HG03103 (cell line): ENCODE results near the gene LASP1.

Experiments used
- ATAC-seq: cut with Tn5 transposase; IDR thresholded peaks from one replicate; pipeline ENCODE4 v1.9.1; 2021; ENCODE audit warnings: low read depth; ENCODE audit not compliant: unreplicated experiment

Gene LASP1

DNA sequence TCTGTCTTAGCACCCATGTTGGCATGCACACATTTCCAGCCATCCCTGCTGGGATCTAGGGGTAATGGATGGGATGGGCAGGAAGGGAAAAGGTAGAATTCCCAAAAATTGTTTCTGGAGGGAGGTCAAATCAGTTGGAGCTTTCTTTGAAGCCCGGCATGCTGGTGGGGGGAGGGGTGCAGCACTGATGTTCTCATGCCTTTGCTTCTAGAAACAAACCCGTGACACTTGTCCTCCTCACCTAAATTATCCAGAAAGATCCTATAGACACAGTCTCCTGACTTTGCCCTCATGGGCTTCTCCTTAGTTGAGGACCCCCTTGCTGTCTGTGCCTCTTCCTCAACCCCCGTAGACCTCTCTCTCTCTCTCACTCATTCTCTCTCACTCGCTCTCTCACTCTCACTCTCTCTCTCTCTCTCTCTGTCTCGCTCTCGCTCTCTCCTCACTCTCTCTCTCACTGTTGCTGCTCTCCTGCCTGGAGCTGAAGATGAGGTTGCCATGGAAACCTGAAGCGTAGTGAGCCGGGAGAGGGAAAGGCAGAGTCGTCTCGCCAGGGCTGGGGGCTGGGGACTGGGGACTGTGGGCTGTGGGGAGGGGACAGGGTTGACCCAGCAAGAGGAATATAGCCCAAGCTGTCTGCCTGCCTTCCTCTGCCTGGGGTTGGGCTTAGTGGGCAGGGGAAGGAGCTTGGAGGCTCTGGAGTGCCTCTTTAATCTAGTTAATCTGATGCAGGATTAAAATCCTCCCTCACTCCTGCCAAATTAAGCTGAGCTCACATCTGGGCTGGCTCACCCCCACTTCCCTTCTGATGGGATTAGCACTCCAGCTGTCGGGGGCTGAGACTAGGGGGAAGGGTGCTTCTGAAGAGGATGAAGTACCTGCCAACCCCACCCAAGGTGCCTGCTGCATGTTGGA lies 16.1 kb downstream of the LASP1 start:
- ATAC-seq: no peak

DNA sequence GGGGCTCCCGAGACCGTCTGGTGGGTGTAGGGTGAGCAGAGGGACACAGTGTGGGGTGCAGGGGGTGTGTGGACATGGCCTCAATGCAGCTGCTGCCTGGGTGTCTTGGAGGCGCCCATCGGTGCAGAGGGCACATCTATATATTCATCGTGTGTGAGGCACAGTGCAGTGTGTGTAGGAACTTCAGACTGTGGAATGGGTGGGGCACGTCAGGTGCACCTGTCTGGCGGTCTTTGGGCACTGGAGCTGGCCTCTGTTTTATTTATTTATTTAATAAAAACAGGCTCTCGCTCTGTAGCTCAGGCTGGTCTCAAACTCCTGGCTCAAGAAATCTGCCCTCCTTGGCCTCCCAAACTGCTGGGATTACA lies 16.8 kb downstream of the LASP1 start:
- no peak for ATAC-seq

DNA sequence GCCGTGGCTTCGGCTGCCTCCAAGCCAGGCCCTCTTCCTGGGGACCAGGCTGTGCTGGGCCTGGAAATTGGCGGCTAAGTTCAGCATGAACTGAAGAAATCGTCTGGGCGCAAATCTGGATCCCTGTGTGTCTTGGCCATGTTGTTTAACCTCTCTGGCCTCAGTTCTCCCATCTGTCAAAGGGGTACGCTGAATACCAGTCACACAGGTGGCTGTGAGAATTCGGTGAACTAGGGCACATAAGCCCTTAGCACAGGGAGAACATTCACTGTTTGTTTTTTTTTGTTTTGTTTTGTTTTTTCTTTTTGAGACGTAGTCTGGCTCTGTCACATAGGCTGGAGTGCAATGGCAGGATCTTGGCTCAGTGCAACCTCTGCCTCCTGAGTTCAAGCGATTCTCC lies 19.0 kb downstream of the LASP1 start:
- no peak for ATAC-seq

DNA sequence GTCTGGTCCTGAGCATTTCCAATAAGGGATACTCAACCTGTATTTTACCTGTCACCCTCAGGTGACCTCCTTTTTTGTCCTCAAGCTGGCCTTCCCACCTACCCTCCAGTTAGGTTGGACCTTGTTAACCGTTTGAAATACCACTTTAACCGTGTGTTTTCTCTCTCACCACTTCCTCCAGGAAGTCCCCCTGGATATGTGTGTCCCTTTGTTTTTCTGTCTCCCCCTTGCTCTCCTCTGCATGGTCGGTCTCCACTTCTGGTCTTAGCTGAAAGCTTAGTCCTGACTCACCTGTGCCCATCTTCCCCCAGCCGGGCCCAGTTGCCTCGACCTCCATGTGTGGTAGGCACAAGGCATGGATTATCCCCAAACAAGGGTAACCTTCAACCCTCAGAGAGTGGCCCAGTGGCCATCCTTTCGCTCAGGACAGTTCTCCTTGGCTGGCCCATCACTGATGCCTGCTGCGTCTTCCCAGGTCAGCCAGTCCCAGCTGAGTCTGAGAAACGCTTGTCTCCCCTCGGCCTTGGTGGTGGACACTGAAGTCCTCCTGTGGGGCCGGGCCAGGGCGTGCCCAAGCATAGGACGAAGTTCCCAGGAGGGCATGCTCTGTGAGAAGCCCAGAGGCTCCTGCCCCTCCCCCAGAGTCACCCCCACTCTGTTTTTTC lies 20.0 kb downstream of the LASP1 start:
- no peak for ATAC-seq

DNA sequence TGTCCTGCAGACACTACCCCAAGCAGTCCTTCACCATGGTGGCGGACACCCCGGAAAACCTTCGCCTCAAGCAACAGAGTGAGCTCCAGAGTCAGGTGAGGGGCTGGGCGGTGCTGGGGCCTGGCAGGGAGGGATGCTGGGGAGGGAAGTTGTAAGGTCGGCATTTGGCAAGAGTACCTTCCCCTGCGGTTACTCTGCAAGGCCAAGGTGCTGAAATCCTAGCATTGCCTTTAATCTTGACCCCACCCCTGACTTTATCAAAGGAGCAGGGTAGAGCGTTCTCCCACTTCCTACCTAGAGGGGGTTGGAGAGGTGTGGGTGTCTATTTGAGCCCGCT lies 20.5 kb downstream of the LASP1 start:
- no peak for ATAC-seq

DNA sequence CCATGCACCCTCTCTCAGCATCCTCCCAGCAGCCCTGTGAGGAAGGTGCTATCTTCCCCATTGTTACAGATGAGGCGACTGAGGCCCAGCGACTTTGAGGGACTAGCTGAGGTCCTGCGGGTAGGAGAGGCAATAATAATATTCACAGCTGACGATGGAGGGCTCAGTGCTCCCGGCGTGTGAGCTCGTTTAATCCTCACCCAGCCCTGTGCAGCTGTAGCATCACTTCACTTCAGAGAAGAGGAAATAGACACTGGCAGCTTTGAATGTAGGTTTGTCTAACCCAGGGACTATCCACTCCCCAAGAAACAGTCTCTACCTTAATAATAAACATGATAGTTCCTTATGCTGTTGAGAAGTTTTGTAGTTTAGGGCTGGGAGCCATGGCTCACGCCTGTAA lies 21.6 kb downstream of the LASP1 start:
- ATAC-seq: no peak

DNA sequence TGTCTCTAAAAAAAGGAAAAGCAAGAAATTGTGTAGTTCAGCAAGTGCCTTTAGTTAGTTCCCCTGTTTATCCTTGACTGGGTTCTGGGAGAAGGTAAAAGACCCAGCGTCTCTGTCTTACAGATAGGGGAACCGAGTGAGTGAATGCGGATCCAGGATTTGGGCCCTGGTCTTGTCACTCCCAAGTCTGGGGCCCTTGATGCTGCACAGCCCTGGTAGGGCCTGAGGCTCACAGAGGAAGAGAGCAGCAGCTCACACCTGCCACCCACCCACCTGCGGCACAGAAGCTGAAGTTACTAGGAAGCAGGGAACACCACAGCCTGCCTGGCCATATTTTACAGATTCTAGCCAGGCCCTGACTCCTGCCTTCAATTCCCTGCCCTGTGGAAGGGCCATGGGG lies 22.2 kb downstream of the LASP1 start:
- no peak for ATAC-seq

DNA sequence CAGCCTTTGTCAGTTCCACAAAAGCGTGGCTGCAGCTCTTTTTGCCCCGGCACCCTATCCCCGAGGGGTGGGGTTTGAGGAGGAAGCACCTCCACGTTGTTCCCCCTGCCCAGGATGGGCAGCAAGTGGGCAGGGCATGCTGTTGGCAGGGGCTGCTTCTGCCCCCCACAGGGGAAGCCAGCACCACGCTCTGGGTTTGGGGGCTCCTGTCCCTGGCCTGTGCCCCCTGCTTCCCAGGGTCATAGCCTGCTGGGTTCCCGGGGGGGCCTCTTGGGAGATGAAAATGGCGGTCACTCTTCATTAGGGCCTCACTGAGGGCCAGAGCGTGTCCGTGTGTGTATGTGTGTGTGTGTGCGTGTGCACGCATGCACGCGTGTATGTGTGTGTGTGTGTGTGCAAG lies 22.8 kb downstream of the LASP1 start:
- ATAC-seq: no peak

DNA sequence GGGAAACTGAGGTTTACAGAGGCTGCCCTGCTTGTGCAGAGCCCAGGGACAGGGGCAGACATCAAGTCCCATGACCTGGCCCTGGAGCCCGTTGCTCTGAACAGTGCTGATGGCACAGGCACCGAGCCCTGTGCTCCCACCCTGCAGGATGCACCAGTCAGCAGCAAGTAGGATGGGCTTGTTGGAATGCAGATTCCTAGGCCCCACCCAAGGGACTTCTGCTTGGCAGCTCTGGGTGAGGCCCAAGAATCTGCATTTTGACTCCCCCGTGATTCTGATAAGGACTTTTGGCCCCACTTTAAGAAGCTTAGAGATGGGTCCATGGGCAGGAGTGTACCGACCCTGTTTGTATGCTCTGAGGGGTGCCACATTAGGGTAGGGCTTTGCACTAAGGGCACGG lies 23.3 kb downstream of the LASP1 start:
- ATAC-seq: no peak

DNA sequence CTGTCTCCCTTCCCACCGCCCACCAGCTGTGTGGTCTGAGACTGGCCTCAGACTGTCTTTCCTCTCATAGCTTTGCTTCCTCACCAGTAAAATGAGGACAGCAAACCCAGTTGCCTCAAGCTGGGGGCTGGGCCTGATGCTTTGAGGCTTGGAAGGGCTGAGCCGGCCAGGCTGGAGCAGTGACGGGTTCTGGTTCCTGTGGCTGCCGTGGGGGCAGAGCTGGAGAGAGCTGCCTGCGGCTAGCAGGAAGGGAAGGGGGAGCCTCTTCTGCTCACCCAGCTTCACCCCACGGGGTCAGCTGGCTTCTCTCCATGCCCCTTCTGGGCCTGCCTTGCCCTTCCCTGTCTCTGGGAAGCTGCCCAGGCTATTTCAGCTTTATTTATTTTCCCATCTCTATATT lies 23.7 kb downstream of the LASP1 start:
- no peak for ATAC-seq

DNA sequence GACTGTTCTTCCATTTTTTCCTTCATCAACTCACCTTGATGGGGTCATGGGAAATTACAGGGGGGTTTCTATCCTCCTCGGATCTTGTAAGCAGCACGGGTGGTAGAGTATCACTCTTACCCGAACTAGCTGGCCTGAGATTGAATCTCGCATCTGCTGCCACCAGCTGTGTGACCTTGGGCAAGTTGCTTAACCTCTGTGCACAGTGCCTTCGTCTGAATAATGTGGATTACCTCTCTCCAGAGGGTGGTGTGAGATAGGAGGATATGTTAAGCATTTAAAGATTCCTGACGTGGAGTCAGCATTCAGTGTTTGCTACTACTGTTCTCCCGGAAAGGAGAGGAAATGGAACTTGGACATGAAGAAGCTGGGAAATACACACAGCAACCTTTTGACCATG lies 24.4 kb downstream of the LASP1 start:
- no peak for ATAC-seq

DNA sequence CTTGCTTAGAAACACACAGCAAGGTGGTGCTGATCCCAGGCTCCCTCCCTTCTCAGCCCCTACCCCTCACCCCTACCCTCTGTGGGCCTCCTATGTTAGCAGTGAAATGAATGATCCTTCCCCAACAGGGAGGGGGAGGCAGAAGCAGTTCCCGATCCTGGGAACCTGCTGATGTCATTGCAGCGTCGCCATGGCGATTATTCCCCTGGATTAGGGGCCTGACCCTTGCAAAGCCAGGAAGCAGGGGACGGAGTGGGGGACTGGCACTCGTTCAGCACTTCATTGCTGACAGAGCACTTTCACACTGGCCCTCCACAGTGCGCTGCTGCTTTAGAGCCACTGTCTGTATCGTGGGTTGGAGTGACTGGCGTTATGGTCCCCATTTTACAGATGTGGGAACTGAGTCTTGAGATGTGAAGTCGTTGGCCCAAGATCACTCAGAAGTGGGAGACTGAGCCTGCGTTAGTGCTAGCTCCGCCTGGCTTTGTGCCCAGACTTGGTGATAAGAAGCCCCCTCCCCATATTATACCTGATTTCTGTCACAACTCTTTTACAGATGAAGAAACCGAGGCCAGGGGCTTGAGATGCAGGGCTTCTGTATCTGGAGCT lies 26.6 kb downstream of the LASP1 start:
- no peak for ATAC-seq

DNA sequence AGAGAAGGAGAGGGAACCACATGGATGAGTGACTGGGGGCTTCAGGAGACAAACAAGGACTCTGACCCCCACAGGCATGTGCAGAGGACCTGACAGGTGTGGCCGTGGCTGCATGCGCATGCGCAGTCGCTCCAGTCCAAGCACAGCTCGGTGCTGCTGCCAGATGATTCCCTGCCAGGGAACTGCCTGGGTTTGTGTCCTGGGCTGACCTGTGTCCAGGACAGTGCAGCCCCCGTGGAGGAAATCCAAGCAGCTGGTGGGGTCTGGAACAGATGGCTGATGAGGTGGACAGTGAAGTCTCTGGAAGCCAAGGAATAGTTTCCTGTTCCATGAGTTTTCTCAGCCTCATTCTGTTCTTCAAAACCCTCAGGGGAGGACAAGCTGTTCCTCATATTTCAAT lies 27.3 kb downstream of the LASP1 start:
- no peak for ATAC-seq

DNA sequence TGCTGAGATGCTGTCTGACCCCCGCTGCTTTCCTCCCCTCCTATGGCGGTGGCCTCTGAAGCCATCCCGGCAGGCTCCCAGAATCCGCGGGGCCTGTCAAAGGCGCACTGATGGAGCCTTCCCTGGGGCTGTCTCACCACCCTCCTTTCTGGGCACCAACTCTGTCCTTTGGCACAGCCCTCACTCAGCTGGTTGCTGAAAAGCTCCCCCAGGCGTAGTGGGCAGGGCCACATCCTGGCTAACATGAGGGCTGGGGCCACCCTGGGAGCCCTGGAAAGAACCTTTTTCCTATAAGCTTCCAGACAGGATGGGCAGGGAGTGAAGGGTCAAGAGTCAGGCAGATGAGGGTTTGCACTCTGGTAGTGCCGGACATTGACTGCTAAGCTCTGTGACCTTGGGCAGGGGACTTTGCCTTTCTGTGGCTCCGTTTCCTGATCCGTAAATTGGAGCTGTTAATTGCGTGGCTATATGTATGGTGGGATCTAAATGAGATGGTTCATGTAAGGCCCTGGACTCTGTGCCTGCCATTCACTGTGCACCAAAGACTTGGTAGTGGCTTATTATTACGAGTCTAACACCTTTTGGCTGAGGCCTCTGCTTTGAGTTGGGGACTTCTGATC lies 27.9 kb downstream of the LASP1 start:
- no peak for ATAC-seq

DNA sequence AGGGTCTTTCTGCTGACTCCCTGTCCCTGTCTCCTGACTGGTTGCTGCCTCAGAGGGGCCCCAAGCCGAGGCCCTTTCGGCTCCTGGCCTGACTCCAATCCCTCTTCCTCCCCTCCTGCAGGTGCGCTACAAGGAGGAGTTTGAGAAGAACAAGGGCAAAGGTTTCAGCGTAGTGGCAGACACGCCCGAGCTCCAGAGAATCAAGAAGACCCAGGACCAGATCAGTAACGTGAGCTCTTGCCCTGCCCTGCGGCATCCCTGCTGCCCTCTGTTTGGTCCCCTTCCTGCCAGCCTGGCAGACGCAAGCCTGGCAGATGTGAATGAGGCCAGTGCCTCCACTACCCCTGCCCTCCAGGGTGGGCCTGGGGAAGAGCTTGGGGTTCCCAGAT lies 28.4 kb downstream of the LASP1 start:
- ATAC-seq: no peak

DNA sequence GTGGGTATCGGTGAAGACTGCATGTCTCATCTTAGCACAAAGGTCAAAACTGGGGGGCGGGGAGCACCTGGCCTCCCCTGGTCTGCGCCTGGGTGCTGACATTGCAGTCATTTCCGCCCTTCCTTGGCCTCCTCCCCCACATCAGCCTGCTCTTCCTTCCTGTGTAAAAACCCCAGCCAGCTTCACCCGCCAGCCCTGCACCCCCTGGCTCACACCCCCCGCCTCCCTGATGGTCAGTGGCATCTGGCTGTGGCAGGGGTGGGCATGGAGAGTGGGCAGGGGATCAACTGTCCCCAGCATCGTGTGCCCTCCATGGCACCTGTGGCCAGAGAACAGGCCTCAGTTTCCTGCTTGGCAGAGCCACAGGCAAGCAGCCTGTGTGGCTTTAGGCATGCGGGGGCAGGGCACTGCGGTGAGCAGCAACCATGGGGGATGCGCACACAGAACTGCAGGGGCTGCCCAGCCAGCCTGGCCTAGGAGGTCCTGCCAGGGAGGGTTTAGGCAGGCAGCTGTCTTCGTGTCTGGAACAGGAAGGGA lies 29.0 kb downstream of the LASP1 start:
- ATAC-seq: peak; percentile 74

DNA sequence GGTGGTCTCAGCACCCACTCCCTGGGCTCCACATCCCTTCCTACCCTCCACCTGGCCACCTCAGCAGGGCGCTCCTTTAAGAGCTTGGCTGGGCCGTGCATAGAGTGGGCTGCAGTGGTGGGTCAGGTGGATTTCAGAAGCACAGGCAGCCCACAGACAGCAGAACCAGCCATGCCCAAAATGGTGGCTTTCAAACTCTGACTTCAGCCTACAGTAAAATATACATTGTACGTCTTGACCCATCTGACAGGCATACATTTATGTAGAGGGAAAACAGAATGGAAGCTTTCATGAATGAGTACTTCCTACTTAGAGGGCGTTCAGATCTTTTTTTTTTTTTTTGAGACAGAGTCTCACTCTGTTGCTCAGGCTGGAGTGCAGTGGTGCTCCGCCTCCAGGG lies 29.6 kb downstream of the LASP1 start:
- no peak for ATAC-seq

DNA sequence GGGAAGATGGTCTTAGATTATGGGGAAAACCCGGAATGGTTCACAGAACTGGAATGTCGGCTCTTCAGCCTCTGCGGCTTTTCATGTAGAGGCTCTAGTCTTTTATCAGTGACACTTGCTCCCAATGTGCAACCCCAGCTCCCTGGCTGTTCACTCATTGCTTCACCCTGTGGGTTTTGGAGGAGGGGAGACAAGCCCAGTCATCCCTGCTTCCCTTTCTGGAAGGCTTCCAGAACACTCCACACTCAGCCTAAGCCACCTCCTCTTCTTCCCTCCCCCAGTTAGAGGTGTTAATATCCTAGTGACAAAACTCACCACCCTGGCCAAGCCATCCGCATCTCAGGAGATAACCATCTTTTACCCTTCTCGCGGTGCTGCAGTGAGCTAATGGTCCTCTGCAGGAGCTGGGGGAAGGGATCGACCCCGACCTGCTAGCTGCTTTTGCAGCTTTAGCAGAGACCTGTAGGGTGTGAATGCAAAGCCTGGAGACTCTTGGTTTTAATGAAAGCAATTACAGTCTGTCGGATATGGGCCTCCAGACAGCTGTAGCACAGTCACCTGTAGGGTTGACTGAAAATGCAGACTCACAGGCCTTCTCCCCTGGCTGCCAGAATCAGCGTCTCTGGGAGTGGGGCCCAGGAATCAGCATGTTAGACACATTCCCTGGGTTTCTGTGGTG lies 31.3 kb downstream of the LASP1 start:
- no peak for ATAC-seq

DNA sequence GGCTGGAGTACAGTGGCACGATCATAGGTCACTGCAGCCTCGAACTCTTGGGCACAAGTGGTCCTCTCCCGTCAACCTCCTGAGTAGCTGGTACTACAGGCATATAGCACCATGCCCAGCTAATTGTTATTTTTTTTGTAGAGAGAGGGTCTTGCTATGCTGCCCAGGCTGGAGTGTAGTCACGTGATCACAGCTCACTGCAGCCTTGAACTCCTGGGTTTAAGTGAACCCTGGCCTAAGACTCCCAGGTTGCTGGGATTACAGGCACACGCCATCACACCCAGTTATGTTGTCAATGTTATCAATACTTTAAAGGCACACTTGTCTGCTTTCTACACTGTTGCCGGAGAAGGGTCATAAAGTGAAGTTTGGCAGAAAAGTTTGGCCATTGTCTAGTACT lies 33.5 kb downstream of the LASP1 start:
- ATAC-seq: no peak

DNA sequence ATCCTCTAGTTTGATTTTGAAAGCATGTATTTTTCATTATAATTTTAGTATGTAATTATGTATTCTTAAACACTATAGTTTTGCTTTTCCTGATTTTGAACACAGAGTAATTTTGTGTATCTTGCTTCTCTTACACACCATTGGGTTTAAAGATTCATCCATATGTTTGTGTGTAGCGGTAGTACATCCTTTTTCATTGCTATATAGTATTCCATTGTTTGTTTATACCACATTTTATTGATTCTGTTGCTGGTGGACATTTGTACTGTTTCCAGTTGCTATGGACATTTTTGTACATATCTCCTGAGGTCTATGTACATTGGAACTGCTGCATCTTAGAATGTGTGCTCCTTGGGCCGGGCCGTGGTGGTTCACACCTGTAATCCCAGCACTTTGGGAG lies 35.0 kb downstream of the LASP1 start:
- no peak for ATAC-seq

DNA sequence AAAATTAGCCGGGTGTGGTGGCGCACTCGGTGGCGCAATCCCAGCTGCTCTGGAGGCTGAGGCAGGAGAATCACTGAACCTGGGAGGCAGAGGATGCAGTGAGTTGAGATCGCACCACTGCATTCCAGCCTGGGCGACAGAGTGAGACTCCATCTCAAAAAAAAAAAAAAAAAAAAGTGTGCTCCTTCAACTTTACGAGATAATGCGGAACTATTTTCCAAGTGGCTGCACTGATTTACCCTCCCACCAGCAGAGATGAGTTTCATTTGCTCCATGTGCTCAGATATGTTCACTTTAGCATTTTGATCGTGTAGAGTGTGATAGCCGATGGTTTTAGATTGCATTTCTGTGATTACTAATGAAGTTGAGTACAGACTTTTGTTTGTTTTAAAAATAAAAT lies 35.5 kb downstream of the LASP1 start:
- no peak for ATAC-seq
